Motor neuron (in vitro differentiated cells): Measurements from ENCODE around the gene LPIN1. TPM values are rescaled to one million over a fixed set of nuclear protein-coding genes. Genes with fewer than 3 reads are reported as not detected.
"Not testable (repeated sequence)": the region's sequence is repeated elsewhere in the genome, so short reads cannot be mapped to it uniquely, and the experiment has no call there.

Experiments
- ATAC-seq, 8 experiments: fragments of 200-7000 bp; cut with Tn5 transposase; replicated peaks in 6 of 8; 2 replicates each; pipeline ENCODE4 v1.8.0; 2021; ENCODE audit warnings: mild to moderate bottlenecking in 8 of 8, moderate library complexity in 8 of 8
- H3K27ac ChIP-seq, 2 donors: fragments of 250-450 bp; sonication (Bioruptor Pico); 2 replicates each; pipeline ENCODE4 v1.9.0; 2021; ENCODE audit warnings: antibody characterized with exemption in 2 of 2, mild to moderate bottlenecking in 2 of 2, moderate library complexity in 1 of 2
- H3K4me1 ChIP-seq, 2 donors: fragments of 250-450 bp; sonication (Bioruptor Pico); replicated peaks in 1 of 2; 2 replicates each; pipeline ENCODE4 v1.6.1; 2021; ENCODE audit warnings: antibody characterized with exemption in 2 of 2, mild to moderate bottlenecking in 2 of 2, moderate library complexity in 1 of 2
- H3K4me3 ChIP-seq, 5 donors: fragments of 250-450 bp; sonication (Bioruptor Pico); 2 replicates each; pipeline ENCODE4 v1.9.0; 2021; ENCODE audit warnings: antibody characterized with exemption in 5 of 5, mild to moderate bottlenecking in 5 of 5, moderate library complexity in 4 of 5
- WGBS, 10 experiments: fragments of 450-650 bp; shearing (Covaris generic); methylation state at CpG; one replicate each; pipeline ENCODE4 v1.0.0; 2022; 5-methylcytosine and 5-hydroxymethylcytosine counted together
- in situ Hi-C, 9 experiments: fragments of 400-800 bp; cut with MboI; loops; one replicate each; pipeline ENCODE4 v1.15.0; 2021; ENCODE audit warnings: low sequenced_read_pairs in 9 of 9, low pct_unique_long_range_greater_than_20kb in 2 of 9; ENCODE audit not compliant: unreplicated experiment in 9 of 9
- total RNA-seq, 8 experiments: library from RNA; unstranded; fragments of 300-600 nt; gene quantifications; 2 replicates each; pipeline versions ENCODE4 v1.2.3 to v1.2.4, GENCODE V29; 2022

LPIN1 gene
- total RNA-seq, 8 experiments from 2014 or later, result 10.1 to 54.8 (median 21.2) TPM

DNA sequence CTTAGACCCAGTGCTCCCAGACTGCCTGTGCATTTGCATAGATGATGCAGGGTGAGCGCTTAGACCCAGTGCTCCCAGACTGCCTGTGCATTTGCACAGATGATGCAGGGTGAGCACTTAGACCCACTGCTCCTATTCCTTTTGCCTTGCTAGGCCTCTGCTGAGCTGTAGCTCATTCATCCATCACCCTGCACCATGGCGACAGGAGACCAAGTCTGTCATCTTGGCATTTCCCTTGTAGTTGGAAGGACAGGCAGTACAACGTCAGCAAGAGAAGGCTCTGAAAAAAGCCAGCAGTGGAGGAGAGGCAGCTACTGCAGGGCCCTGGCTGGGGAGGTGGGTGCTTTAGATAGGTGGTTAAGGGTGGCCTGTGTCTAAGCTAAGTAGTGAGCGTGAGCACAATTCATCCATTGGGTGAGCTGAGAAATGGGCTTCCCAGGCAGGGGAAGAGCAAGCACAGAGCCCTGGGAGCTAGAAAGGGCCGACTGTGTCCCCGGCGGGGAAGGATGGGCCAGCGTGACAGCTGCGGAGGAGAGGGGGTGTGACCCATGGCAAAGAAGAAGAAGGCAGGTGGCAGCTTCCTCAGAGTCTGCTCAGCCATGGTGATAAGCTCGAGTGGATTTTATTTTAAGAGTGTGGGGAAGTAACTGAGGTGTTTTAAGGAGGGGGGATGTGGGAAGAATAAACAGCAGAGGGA, 108.8 kb downstream of the LPIN1 start:
- peak in 5 of 8 experiments; percentile 54 to 83 (median 68) for ATAC-seq
- 39 to 84% (median 63%) methylated on average over 1 to 7 of the region's 10 CpGs; no CpG with 5 or more reads in 1 of the 10 experiments for WGBS, 10 experiments
- no peak overlapping the region for H3K4me3 ChIP-seq
- H3K4me1 ChIP-seq, result peaks cover 0 to 5% of the 10 kb centered on the region in 2 donors
- in situ Hi-C loops, result loop anchor here in 1 of 9 experiments (25.0 kb wide), 2 partner anchors 107 to 207 kb away; no protein-coding TSS in a partner anchor
- H3K27ac ChIP-seq, result no peak overlapping the region

DNA sequence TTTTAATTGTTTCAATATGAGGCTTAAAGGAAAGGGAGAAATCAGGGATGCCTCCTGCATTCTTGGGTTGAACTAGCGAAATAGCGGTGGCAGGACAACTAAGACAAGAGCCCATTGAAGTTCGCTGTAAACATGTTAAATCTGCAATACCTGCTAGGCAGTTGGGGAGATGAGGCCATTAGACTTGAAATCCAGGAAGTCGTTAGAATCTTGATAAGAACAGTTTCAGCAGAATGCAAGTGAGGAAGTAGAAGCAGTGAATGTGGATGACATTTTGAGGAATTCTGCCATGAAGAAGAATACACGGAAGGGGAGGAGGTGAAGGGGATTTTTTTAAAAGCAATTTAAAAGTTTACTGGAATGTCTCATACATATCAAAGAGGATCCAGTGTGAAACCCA, 109.7 kb downstream of the LPIN1 start:
- H3K4me3 ChIP-seq, result no peak overlapping the region
- no peak overlapping the region for H3K27ac ChIP-seq
- 23 to 95% (median 83%) methylated on average over 2 to 5 of the region's 5 CpGs; no CpG with 5 or more reads in 2 of the 10 experiments for WGBS, 10 experiments
- no peak for ATAC-seq
- H3K4me1 ChIP-seq, result peaks cover 0 to 5% of the 10 kb centered on the region in 2 donors
- in situ Hi-C loops, result loop anchor here in 1 of 9 experiments (25.0 kb wide), 2 partner anchors 106 to 206 kb away; no protein-coding TSS in a partner anchor

DNA sequence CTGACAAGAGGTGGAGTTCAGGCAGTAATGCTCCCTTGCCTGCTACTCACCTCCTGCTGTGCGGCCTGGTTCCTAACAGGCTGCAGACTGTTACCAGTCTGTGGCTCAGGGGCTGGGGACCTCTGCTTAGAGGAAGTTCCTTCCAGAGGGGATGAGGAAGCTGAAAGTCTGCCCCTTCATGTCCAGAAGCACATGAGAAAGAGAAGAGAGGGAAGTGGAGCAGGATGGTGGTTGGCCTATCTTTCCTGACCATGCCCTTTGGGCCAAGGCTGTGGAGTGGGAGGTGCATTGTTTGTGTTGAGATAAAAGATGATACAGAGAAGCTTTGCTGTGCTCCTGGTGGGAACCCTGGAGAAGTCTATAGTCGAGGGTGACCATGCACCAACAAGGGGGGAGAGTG, 112.5 kb downstream of the LPIN1 start:
- peaks cover 5 to 13% of the 10 kb centered on the region in 2 donors for H3K4me1 ChIP-seq
- no peak for ATAC-seq
- in situ Hi-C loops, result loop anchor here in 1 of 9 experiments (25.0 kb wide), 2 partner anchors 103 to 203 kb away; no protein-coding TSS in a partner anchor
- no peak overlapping the region for H3K27ac ChIP-seq
- 0 to 100% (median 90%) methylated on average over 1 of the region's 2 CpGs; no CpG with 5 or more reads in 6 of the 10 experiments for WGBS, 10 experiments
- no peak overlapping the region for H3K4me3 ChIP-seq

DNA sequence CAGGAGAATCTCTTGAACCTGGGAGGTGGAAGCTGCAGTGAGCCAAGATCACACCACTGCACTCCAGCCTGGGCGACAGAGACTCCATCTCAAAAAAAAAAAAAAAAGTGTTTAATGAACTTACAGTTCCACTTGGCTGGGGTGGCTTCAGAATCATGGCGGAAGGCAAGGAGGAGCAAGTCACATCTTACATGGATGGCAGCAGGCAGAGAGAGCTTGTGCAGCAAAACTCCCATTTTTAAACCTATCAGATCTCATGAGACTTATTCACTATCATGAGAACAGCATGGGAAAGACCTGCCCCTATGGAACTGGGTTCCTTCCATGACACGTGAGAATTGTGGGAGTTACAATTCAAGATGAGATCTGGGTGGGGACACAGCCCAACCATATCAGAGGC, 113.5 kb downstream of the LPIN1 start:
- in situ Hi-C loops, result loop anchor here in 1 of 9 experiments (25.0 kb wide), 2 partner anchors 102 to 202 kb away; no protein-coding TSS in a partner anchor
- 50 to 100% (median 83%) methylated on average over 1 to 3 of the region's 3 CpGs; no CpG with 5 or more reads in 1 of the 10 experiments for WGBS, 10 experiments
- H3K4me3 ChIP-seq, ATAC-seq, H3K27ac ChIP-seq: not testable (repeated sequence)
- peaks cover 9 to 16% of the 10 kb centered on the region in 2 donors for H3K4me1 ChIP-seq

DNA sequence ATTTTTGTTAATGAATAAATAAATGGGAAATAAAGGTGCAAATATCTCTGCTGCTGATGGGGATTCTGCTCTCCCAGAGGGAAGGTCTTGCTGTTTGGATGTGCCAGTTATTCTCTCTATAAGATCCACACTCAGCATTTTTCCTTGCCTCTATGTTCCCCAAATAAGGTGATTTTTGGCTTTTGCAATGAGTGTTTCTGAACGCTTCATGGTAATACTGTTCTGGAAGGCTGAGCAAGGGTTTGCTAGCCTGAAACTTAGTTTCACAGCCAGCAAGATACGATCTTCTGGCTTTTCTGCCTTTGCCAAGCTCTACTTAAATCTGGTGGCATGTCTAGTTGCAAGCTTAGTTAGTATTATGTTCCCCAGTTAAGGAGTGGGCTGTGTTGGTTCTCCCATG, 114.6 kb downstream of the LPIN1 start:
- no peak for ATAC-seq
- 50 to 100% (median 92%) methylated on average over 1 to 2 of the region's 2 CpGs; no CpG with 5 or more reads in 4 of the 10 experiments for WGBS, 10 experiments
- Histone ChIP-seq H3K27ac (no peak overlapping the region), H3K4me3 (no peak overlapping the region), H3K4me1 (peaks cover 9 to 11% of the 10 kb centered on the region in 2 donors)
- in situ Hi-C loops, result loop anchor here in 1 of 9 experiments (25.0 kb wide), 2 partner anchors 101 to 201 kb away; no protein-coding TSS in a partner anchor

DNA sequence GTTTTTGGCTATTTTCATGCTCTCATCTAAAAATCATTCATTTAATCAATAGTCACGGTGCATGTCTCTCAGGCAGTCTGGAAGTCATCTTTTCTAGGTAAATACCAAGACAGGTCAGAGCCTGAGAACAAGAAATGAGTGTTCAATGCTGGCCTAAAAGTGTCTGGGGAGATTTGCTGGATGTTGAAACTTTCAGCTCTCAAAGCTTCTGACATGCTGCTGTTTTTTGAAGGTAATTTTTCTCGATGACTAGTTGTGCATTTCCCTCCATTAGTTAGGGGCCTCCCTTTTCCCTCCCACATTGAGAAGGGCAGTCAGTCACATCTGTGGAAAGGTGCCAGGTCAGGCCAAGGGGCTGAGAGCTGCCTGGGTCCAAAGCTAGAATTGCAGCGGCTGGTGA, 115.6 kb downstream of the LPIN1 start:
- ATAC-seq, result no peak
- peaks cover 9 to 11% of the 10 kb centered on the region in 2 donors for H3K4me1 ChIP-seq
- 61 to 100% (median 92%) methylated on average over 1 to 3 of the region's 3 CpGs; no CpG with 5 or more reads in 3 of the 10 experiments for WGBS, 10 experiments
- no peak overlapping the region for H3K4me3 ChIP-seq
- H3K27ac ChIP-seq, result no peak overlapping the region
- in situ Hi-C loops, result loop anchor here in 1 of 9 experiments (25.0 kb wide), 2 partner anchors 100 to 200 kb away; no protein-coding TSS in a partner anchor

DNA sequence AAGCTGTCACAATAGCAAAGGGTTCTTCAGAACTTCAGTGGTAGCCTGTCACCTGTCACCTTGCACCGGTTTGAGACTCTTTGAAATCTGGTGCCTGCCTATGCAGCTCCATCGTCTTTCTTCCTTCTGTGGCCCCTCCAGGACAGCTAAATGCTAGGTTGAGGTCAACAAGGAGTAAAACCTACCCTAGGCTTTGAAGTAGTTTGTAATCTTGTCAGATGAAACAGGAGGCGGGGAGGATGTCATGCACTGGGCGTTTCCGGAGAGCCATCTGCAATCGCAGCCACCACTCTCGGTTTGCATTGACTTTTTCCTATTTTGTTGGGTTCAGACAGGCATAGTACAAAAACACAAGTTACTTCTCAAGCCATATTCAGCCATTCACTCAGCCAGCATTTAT, 116.7 kb downstream of the LPIN1 start:
- in situ Hi-C loops, result loop anchor here in 1 of 9 experiments (25.0 kb wide), 2 partner anchors 99 to 199 kb away; no protein-coding TSS in a partner anchor
- WGBS, 10 experiments, result 53 to 100% (median 85%) methylated on average over 1 to 6 of the region's 7 CpGs; no CpG with 5 or more reads in 4 of the 10 experiments
- Histone ChIP-seq H3K4me3 (no peak overlapping the region), H3K4me1 (peaks cover 9 to 11% of the 10 kb centered on the region in 2 donors), H3K27ac (no peak overlapping the region)
- no peak for ATAC-seq

DNA sequence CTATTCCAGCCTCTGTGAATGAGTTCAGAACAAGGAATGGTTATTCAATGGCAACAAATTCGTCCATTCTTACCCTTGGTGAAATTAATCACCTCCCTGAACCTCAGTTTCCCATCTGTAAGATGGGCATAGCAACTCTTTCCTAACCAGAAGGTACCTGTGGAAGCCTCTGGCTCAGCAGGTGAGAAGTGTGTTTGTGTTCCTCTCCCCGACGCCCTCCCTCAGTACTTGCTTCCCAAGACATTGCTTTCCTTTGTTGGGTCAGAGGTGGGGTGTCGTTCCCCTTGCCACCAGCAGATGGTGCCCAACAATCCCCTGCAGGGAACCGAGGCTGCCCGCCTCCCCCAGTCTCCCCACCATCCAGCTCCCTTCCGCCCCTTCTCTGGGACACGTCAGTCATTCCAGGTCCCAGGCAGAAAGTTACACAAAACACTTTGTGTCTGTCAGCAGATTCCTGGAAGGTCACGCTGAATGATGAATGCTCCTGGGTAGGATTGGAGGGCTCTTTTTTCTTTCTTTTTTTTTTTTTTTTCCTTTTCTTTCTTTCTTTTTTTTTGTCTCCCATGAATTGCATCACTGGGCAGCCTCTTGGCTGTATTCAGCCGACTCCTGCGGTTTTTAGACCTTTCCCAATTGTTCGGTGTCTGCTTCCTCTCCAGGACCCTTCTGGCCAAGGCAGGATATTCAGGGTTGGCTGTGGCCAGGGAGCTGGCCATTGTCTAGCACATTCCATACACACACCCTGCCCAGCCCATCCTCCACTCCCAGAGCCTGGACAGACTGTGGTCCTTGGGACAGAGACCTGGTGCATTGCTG, 117.3 kb downstream of the LPIN1 start:
- in situ Hi-C loops, result loop anchor here in 1 of 9 experiments (25.0 kb wide), 2 partner anchors 99 to 199 kb away; no protein-coding TSS in a partner anchor
- no peak overlapping the region for H3K4me3 ChIP-seq

DNA sequence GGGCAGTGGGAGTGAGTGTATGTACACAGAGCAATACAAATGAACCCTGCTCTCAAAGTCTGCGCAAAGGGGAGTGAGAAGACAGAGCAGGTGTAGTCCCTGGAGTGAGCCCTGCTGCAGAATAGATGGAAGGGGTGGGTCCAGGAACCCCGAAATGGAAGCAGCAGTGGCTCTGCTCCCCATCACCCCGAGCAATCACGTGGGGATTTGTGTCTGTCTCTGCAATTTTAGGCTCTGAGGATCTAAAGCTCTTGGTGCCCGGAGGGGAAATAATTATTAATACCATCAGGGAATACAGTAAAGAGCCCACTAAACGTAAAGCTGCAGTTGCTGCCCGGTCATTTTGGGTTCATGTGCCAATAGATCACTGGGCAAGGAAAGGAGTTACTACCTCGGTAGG, 118.3 kb downstream of the LPIN1 start:
- in situ Hi-C loops, result loop anchor here in 1 of 9 experiments (25.0 kb wide), 2 partner anchors 98 to 198 kb away; no protein-coding TSS in a partner anchor
- no peak overlapping the region for H3K4me3 ChIP-seq
- ATAC-seq, result no peak
- whole genome bisulfite sequencing, 10 experiments, result 20 to 100% (median 93%) methylated on average over 1 to 5 of the region's 8 CpGs; no CpG with 5 or more reads in 3 of the 10 experiments
- H3K4me1 ChIP-seq, result peaks cover 9 to 11% of the 10 kb centered on the region in 2 donors
- H3K27ac ChIP-seq, result no peak overlapping the region

More for the DNA sequence above, 117.3 kb downstream of the LPIN1 start:
- H3K4me1 ChIP-seq, result peaks cover 9 to 11% of the 10 kb centered on the region in 2 donors
- 0 to 29% (median 17%) methylated on average over 1 to 7 of the region's 12 CpGs; no CpG with 5 or more reads in 1 of the 10 experiments for WGBS, 10 experiments
- H3K27ac ChIP-seq, result peak overlapping the region; percentile 14 to 26
- peak; percentile 92 to 97 (median 95) for ATAC-seq

DNA sequence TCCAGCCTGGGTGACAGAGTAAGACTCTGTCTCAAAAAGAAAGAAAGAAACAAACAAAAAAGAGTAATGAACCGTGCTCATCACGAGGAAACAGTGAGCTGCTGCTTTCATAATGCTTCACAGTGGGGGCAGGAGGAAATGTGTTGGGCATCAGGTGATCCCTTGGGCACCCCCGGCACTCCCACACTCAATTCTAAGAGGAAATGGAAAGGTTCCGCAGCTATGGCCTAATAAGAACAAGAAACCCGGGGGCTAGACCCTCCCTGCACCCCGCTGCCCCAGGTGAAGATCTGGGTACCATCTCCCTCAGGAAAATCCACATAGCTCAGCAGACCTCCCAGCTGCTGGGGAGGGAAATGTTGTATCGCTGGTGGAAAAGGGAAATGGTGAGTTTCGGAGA, 118.9 kb downstream of the LPIN1 start:
- Histone ChIP-seq H3K27ac (no peak overlapping the region), H3K4me3 (no peak overlapping the region), H3K4me1 (peaks cover 9 to 11% of the 10 kb centered on the region in 2 donors)
- in situ Hi-C loops, result loop anchor here in 1 of 9 experiments (25.0 kb wide), 2 partner anchors 97 to 197 kb away; no protein-coding TSS in a partner anchor
- ATAC-seq, result no peak
- WGBS, 10 experiments, result 75 to 93% (median 89%) methylated on average over 1 to 8 of the region's 8 CpGs; no CpG with 5 or more reads in 1 of the 10 experiments

DNA sequence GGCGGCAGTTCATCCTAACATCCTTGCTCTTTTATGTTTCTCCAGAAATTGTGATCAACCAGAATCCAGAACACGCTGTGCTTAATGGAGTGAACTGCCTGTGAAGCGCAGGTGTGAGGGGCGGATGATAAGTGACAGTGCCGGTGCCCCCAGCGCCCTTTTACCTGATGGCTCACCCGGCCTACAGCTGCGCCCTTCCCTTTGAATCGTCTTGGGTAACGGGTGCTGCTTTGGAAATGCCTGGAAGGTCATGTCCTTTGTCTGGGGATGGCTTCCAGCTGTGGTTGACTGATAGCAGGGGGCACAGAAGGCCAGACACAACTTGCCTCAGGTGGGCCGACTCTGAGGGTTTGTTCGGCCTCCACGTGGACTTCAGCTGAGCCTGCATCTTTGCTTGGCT, 119.4 kb downstream of the LPIN1 start:
- no peak for ATAC-seq
- WGBS, 10 experiments, result 83 to 100% (median 88%) methylated on average over 1 to 7 of the region's 13 CpGs; no CpG with 5 or more reads in 2 of the 10 experiments
- H3K4me1 ChIP-seq, result peaks cover 9 to 11% of the 10 kb centered on the region in 2 donors
- H3K27ac ChIP-seq, result no peak overlapping the region
- in situ Hi-C loops, result loop anchor here in 1 of 9 experiments (25.0 kb wide), 2 partner anchors 96 to 196 kb away; no protein-coding TSS in a partner anchor
- no peak overlapping the region for H3K4me3 ChIP-seq
